Stimulated activated CD8-positive, alpha-beta memory T cell treated with anti-CD3 and anti-CD28 coated beads, Interleukin-4, amount 100 ng/mL, for 4 hours (primary cell): ENCODE results near the gene PDGFC.

Experiments used
- DNase-seq, 2 donors: peaks; one replicate each; pipeline ENCODE4 v3.0.0-alpha.2; 2020; ENCODE audit warnings: low read depth in 2 of 2, low spot score in 1 of 2

The PDGFC gene

GRCh38 chr4:156756118-156756517, 215.5 kb downstream of the PDGFC start:
- DNase-seq: no peak

- no peak for DNase-seq
Observed at GRCh38 chr4:156754832-156755570, 216.6 kb downstream of the PDGFC start.

GRCh38 chr4:156751486-156751885, 220.1 kb downstream of the PDGFC start:
- no peak for DNase-seq

- no peak for DNase-seq
Observed at GRCh38 chr4:156749426-156750403, 221.9 kb downstream of the PDGFC start.

GRCh38 chr4:156746111-156746510, 225.5 kb downstream of the PDGFC start:
- DNase-seq: no peak

- DNase-seq: no peak
Observed at GRCh38 chr4:156738766-156739165, 232.8 kb downstream of the PDGFC start.

- DNase-seq: no peak
Observed at GRCh38 chr4:156734965-156735895, 236.4 kb downstream of the PDGFC start.

- no peak for DNase-seq
Observed at GRCh38 chr4:156733582-156733981, 238.0 kb downstream of the PDGFC start.

- DNase-seq: no peak
Observed at GRCh38 chr4:156732634-156733033, 239.0 kb downstream of the PDGFC start.

- no peak for DNase-seq
Observed at GRCh38 chr4:156729416-156729815, 242.2 kb downstream of the PDGFC start.

GRCh38 chr4:156725257-156725656, 246.3 kb downstream of the PDGFC start:
- DNase-seq: no peak

GRCh38 chr4:156723951-156724668, 247.5 kb downstream of the PDGFC start:
- DNase-seq: no peak

- no peak for DNase-seq
Observed at GRCh38 chr4:156718226-156718625, 253.4 kb downstream of the PDGFC start.

- no peak for DNase-seq
Observed at GRCh38 chr4:156711193-156711590, 260.4 kb downstream of the PDGFC start.
